ENCODE results near the gene PLA2G4F.

DNA sequence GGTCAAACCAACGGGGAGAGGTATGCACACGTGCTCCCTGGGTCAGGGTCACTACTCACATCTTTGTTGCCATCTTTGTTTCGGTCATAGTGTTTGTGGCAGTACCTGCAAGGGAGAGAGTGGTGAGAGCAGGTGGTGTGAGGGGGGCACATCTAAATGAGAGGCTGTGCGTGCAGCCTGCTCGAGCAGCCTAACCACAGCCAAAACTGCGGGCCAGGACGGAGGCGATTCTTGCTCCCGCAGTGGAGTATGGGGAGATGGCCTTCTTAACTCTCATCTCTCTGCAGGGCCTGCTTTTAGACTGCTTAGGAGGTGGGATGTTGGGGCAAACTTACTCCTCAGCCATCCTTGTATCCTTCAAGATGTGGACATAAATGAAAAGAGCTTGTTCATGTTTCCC is 6.9 kb upstream of the PLA2G4F start:
- TF ChIP-seq ZNF121 (tag by site-specific recombination; IDR thresholded peaks at IDR 0.05) = no peak
- TF ChIP-seq SP2 (tag by site-specific recombination; IDR thresholded peaks at IDR 0.05) = no peak
- TF ChIP-seq ZNF394 (tag by site-specific recombination; IDR thresholded peaks at IDR 0.05; ENCODE audit: borderline replicate concordance) = no peak
- TF ChIP-seq, protein P1, sequence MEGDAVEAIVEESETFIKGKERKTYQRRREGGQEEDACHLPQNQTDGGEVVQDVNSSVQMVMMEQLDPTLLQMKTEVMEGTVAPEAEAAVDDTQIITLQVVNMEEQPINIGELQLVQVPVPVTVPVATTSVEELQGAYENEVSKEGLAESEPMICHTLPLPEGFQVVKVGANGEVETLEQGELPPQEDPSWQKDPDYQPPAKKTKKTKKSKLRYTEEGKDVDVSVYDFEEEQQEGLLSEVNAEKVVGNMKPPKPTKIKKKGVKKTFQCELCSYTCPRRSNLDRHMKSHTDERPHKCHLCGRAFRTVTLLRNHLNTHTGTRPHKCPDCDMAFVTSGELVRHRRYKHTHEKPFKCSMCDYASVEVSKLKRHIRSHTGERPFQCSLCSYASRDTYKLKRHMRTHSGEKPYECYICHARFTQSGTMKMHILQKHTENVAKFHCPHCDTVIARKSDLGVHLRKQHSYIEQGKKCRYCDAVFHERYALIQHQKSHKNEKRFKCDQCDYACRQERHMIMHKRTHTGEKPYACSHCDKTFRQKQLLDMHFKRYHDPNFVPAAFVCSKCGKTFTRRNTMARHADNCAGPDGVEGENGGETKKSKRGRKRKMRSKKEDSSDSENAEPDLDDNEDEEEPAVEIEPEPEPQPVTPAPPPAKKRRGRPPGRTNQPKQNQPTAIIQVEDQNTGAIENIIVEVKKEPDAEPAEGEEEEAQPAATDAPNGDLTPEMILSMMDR (tag by site-specific recombination; IDR thresholded peaks at IDR 0.05) = no peak
- no peak for TF ChIP-seq GLIS1 (tag by site-specific recombination; IDR thresholded peaks at IDR 0.05)
- TF ChIP-seq ZNF223 (tag by site-specific recombination; IDR thresholded peaks at IDR 0.05) = no peak
- no peak for TF ChIP-seq ZNF792 (tag by site-specific recombination; IDR thresholded peaks at IDR 0.05)
- TF ChIP-seq REPIN1 (tag by site-specific recombination; IDR thresholded peaks at IDR 0.05; ENCODE audit: low read depth) = no peak
- TF ChIP-seq ZNF76 (tag by site-specific recombination; IDR thresholded peaks at IDR 0.05; ENCODE audit: borderline replicate concordance, low read depth) = no peak
- TF ChIP-seq, protein P2, sequence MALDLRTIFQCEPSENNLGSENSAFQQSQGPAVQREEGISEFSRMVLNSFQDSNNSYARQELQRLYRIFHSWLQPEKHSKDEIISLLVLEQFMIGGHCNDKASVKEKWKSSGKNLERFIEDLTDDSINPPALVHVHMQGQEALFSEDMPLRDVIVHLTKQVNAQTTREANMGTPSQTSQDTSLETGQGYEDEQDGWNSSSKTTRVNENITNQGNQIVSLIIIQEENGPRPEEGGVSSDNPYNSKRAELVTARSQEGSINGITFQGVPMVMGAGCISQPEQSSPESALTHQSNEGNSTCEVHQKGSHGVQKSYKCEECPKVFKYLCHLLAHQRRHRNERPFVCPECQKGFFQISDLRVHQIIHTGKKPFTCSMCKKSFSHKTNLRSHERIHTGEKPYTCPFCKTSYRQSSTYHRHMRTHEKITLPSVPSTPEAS (tag by site-specific recombination; IDR thresholded peaks at IDR 0.05) = no peak

Data from HEK293 (cell line).